RWPE2 (cell line): ENCODE results near the gene RPTOR.

Experiments
- ATAC-seq: fragments of 200-7000 bp; cut with Tn5 transposase; 3 replicates; pipeline ENCODE4 v1.9.1; 2021; ENCODE audit warnings: low read depth
- DNase-seq: peaks from one replicate; pipeline ENCODE4 v3.0.0-alpha.2; 2020; ENCODE audit warnings: low spot score
- H3K27ac ChIP-seq: fragments of 450-650 bp; 2 replicates; pipeline ENCODE4 v1.5.1; 2017; ENCODE audit warnings: mild to moderate bottlenecking; ENCODE audit not compliant: poor library complexity, severe bottlenecking
- H3K27me3 ChIP-seq: fragments of 250-450 bp; sonication (Bioruptor Pico); 2 replicates; pipeline ENCODE4 v1.5.1; 2021; ENCODE audit warnings: mild to moderate bottlenecking, moderate library complexity; ENCODE audit not compliant: insufficient read depth, poor library complexity, severe bottlenecking
- H3K36me3 ChIP-seq: fragments of 250-450 bp; sonication (Bioruptor Pico); 2 replicates; pipeline ENCODE4 v1.5.1; 2020; ENCODE audit warnings: low read depth, mild to moderate bottlenecking, moderate library complexity
- H3K4me1 ChIP-seq: fragments of 250-450 bp; sonication (Bioruptor Pico); 2 replicates; pipeline ENCODE4 v1.5.1; 2021; ENCODE audit warnings: mild to moderate bottlenecking, moderate library complexity; ENCODE audit not compliant: insufficient read depth, poor library complexity, severe bottlenecking
- H3K4me3 ChIP-seq: fragments of 250-450 bp; sonication (Bioruptor Pico); 2 replicates; pipeline ENCODE4 v1.5.1; 2021; ENCODE audit warnings: mild to moderate bottlenecking, moderate library complexity; ENCODE audit not compliant: severe bottlenecking
- H3K9me3 ChIP-seq: fragments of 250-450 bp; sonication (Bioruptor Pico); 2 replicates; pipeline ENCODE4 v1.5.1; 2021; ENCODE audit warnings: mild to moderate bottlenecking, moderate library complexity; ENCODE audit not compliant: severe bottlenecking
- TF ChIP-seq, protein P1 (sequence below): fragments of 450-650 bp; IDR thresholded peaks from one replicate; pipeline ENCODE4 v1.5.1; 2017; ENCODE audit warnings: mild to moderate bottlenecking, moderate library complexity; ENCODE audit not compliant: poor library complexity, severe bottlenecking

Gene RPTOR

DNA sequence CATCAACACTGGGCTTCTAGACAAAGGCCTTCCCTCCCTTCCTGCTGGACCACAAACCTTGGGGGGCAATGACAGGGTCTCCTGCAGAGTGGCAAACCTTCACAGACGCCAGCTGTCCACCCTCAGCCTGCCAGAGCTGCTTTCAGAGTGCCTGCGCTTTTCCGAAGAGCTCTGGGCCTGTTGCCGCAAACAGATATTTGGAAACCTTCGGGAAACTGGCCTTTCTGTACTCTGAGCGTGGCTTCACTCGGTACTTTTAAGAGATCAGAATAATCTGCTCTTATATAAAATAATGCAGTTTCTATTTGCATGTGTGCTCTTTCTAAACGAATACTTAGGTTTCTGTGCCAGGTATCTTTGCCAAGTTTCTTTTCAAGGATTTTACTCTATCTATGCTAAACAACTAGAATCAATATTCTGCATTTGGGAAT, 294.9 kb downstream of the RPTOR start:
- H3K27ac ChIP-seq, result no peak overlapping the region
- TF ChIP-seq, protein P1, sequence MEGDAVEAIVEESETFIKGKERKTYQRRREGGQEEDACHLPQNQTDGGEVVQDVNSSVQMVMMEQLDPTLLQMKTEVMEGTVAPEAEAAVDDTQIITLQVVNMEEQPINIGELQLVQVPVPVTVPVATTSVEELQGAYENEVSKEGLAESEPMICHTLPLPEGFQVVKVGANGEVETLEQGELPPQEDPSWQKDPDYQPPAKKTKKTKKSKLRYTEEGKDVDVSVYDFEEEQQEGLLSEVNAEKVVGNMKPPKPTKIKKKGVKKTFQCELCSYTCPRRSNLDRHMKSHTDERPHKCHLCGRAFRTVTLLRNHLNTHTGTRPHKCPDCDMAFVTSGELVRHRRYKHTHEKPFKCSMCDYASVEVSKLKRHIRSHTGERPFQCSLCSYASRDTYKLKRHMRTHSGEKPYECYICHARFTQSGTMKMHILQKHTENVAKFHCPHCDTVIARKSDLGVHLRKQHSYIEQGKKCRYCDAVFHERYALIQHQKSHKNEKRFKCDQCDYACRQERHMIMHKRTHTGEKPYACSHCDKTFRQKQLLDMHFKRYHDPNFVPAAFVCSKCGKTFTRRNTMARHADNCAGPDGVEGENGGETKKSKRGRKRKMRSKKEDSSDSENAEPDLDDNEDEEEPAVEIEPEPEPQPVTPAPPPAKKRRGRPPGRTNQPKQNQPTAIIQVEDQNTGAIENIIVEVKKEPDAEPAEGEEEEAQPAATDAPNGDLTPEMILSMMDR, result no peak
- H3K36me3 ChIP-seq, result 0 out of 2 replicates have a peak, but pooled peaks cover 3% of the 10 kb centered on the region
- H3K4me3 ChIP-seq, result no peak overlapping the region
- no peaks in the 10 kb centered on the region for H3K9me3 ChIP-seq
- no peak for ATAC-seq
- no peaks in the 10 kb centered on the region for H3K4me1 ChIP-seq
- no peak for DNase-seq
- H3K27me3 ChIP-seq, result no peaks in the 10 kb centered on the region

DNA sequence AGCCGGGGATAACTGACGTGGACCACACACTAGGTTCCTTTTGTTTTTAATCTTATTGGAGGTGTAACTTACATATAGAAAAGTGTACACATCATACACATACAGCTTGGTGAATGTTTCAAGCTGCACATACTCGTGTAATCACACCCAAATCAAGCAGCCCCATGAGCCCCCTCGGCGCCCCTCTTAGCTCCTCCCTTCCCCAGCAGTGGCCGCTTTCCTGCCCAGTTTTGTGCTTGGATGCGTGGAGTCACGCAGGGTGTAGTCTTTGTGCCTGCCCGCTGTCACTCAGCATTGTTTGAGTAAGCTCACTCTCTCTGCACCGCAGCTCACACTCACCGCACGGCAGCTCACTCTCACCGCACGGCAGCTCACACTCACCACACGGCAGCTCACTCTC, 295.3 kb downstream of the RPTOR start:
- Histone ChIP-seq H3K9me3 (no peaks in the 10 kb centered on the region), H3K27ac (no peak overlapping the region), H3K36me3 (0 out of 2 replicates have a peak, but pooled peaks cover 3% of the 10 kb centered on the region), H3K27me3 (no peaks in the 10 kb centered on the region), H3K4me1 (no peaks in the 10 kb centered on the region), H3K4me3 (no peak overlapping the region)
- ATAC-seq (no peak), DNase-seq (no peak)
- TF ChIP-seq, protein P1, result no peak

DNA sequence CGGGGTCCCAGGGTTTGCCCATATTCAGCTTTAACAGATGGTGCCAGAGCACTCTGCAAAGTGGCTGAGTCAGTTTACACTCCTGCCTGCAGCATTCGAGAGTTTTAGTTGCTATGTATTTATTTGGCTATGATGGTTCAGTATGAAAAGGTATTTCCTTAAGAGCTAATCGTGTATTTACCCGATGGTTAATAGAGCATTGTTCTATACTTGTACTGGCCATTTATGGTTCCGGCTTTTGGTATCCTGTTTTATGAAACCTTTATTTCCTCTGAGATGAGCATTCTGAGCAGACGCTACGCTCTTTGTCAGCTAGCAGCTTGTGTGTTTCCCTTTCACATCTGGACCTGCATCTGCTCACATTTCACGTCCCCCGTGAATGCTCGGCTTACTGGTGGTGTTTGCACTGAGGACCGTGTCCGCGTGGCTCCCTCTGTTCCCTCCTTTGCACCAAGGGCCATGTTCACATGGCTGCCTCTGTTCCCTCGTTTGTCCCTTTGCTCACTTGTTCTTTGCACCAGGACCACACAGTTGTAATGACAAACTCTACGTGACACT, 297.9 kb downstream of the RPTOR start:
- Histone ChIP-seq H3K27ac (no peak overlapping the region), H3K36me3 (peaks cover 15% of the 10 kb centered on the region), H3K4me1 (no peaks in the 10 kb centered on the region), H3K9me3 (no peaks in the 10 kb centered on the region), H3K4me3 (no peak overlapping the region), H3K27me3 (no peaks in the 10 kb centered on the region)
- peak; percentile 24 for DNase-seq
- no peak for ATAC-seq
- TF ChIP-seq, protein P1, result no peak

DNA sequence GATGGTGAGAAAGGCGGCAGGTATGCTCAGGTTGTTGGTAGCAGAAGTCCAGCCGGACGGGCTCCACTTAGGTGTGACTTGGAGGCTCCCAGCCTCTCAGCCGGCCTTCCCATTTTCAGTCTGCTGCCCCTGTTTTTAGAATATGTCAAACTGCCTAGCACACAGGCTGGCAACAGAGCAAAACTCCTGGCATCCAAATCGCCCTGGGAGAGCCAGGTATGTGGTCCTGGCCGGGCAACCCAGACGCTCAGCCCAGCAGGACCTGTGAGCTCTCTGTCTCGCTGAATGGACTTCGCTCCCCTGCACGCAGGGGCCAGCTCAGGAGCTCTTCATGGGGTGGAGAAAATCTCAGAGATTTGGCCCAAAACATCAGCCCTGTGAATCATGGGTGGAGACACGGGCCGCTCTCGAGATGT, 299.1 kb downstream of the RPTOR start:
- Histone ChIP-seq H3K9me3 (no peaks in the 10 kb centered on the region), H3K27me3 (no peaks in the 10 kb centered on the region), H3K27ac (no peak overlapping the region), H3K4me3 (no peak overlapping the region), H3K36me3 (peaks cover 15% of the 10 kb centered on the region), H3K4me1 (no peaks in the 10 kb centered on the region)
- ATAC-seq (no peak), DNase-seq (peak; percentile 31)
- TF ChIP-seq, protein P1, result no peak

DNA sequence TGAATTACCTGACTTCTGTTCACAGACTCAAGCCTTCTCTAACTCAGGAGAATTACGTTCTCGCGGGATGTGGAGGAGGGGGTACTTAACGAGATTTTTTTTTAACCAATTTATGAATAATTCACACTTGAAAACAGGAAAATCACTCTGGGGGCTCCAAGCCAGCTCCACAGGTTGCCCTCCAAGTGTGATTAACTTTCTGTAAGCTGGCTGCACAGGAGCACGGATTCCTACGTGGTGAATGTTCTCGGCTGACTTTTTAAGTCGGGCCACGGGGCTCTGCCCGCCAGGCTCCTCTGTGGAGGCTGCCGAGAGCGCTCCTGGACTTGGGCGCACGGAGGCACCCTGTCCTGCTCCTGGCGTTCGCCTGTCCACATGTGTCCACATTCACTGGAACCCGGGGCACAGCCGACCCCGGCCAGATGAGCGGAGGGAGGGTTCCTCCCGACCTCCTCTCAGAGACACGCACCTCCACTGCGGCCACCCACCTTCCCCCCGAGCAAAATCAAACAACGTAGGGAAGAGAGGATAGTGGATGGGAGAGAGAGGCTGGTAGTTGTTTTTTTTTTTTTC, 299.9 kb downstream of the RPTOR start:
- H3K27ac ChIP-seq, result no peak overlapping the region
- H3K9me3 ChIP-seq, result no peaks in the 10 kb centered on the region
- DNase-seq (peak; percentile 51), ATAC-seq (no peak)
- TF ChIP-seq, protein P1, result no peak
- no peaks in the 10 kb centered on the region for H3K4me1 ChIP-seq
- H3K36me3 ChIP-seq, result peaks cover 15% of the 10 kb centered on the region
- no peak overlapping the region for H3K4me3 ChIP-seq
- H3K27me3 ChIP-seq, result no peaks in the 10 kb centered on the region
